PFSK-1 (cell line): Measurements from ENCODE around the gene BCL7B.

Experiments
- FOXP2 ChIP-seq: optimal IDR thresholded peaks from 2 replicates; pipeline ENCODE3; 2011; ENCODE audit warnings: borderline replicate concordance, control low read depth, inconsistent platforms; ENCODE audit not compliant: insufficient read depth; ENCODE audit errors: extremely low read length, extremely low read depth
- POLR2AphosphoS5 ChIP-seq: IDR thresholded peaks from 2 replicates; pipeline ENCODE4 v1.6.1; 2012; ENCODE audit warnings: low read depth, mild to moderate bottlenecking, control low read depth, low read length, moderate library complexity
- SIN3A ChIP-seq: IDR thresholded peaks from 2 replicates; pipeline ENCODE4 v1.6.1; 2012; ENCODE audit warnings: mild to moderate bottlenecking, low read length, moderate library complexity, borderline replicate concordance; ENCODE audit not compliant: insufficient read depth
- TAF1 ChIP-seq: IDR thresholded peaks from 2 replicates; pipeline ENCODE4 v1.6.1; 2012; ENCODE audit warnings: low read length, control low read depth, borderline replicate concordance; ENCODE audit not compliant: insufficient read depth
- TF ChIP-seq, protein P1 (sequence below), 2 experiments: IDR thresholded peaks; 2 replicates each; pipeline versions ENCODE4 v1.6.1 to v1.8.0; 2011 to 2012; ENCODE audit warnings: low read depth in 2 of 2, low read length in 2 of 2, control low read depth in 1 of 2, inconsistent platforms in 1 of 2, mild to moderate bottlenecking in 1 of 2, moderate library complexity in 1 of 2; ENCODE audit not compliant: insufficient read depth in 1 of 2

The BCL7B gene

DNA sequence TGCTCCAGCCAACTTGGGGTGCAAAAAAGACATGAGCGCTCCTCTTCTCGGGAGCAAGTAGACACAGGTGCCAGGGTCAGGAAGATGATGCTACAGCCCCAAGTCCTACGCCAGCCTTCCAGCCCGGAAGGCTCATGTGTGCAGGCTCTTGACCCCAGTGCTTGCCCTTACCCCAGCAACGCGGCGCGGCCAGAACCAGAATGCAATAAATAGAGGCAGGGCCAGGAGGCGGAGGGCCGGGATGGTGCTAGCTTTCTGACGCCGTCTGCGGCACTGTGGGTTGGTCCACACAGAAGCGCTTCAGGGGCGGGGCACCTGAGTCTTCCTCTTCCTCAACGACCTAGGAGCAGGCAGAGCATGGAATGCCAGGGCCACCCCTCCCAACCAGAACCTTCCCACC lies 20.4 kb downstream of the BCL7B start:
- TF ChIP-seq TAF1 = no peak
- TF ChIP-seq, protein P1, sequence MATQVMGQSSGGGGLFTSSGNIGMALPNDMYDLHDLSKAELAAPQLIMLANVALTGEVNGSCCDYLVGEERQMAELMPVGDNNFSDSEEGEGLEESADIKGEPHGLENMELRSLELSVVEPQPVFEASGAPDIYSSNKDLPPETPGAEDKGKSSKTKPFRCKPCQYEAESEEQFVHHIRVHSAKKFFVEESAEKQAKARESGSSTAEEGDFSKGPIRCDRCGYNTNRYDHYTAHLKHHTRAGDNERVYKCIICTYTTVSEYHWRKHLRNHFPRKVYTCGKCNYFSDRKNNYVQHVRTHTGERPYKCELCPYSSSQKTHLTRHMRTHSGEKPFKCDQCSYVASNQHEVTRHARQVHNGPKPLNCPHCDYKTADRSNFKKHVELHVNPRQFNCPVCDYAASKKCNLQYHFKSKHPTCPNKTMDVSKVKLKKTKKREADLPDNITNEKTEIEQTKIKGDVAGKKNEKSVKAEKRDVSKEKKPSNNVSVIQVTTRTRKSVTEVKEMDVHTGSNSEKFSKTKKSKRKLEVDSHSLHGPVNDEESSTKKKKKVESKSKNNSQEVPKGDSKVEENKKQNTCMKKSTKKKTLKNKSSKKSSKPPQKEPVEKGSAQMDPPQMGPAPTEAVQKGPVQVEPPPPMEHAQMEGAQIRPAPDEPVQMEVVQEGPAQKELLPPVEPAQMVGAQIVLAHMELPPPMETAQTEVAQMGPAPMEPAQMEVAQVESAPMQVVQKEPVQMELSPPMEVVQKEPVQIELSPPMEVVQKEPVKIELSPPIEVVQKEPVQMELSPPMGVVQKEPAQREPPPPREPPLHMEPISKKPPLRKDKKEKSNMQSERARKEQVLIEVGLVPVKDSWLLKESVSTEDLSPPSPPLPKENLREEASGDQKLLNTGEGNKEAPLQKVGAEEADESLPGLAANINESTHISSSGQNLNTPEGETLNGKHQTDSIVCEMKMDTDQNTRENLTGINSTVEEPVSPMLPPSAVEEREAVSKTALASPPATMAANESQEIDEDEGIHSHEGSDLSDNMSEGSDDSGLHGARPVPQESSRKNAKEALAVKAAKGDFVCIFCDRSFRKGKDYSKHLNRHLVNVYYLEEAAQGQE (IDR thresholded peaks at IDR 0.05; ENCODE audit: insufficient read depth in 1 of 2, low read depth in 2 of 2, low read length in 2 of 2) = no peak
- TF ChIP-seq FOXP2 = no peak
- no peak for TF ChIP-seq POLR2AphosphoS5
- no peak for TF ChIP-seq SIN3A

DNA sequence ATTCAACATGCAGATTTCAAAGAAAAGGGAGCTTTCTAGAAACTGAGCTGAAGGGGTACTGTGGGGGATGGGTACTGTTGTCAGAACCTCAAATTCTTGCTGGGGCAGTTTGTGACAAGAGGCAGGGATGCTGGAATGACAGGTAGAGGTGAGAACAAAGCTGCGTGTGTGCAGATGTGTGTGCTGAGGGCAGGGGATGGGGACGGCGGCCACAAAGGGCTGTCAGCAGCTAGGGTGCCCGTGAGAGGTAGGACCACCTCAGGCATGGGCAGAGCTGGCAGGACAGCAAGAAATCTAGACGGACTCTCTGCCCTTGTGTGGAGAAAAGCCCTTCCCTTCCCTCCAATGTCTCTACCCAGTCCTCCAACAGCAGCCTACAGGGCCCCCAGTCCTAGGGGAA lies 21.0 kb downstream of the BCL7B start:
- TF ChIP-seq POLR2AphosphoS5 (no peak), FOXP2 (no peak), TAF1 (no peak), SIN3A (no peak)
- TF ChIP-seq, protein P1 (IDR thresholded peaks at IDR 0.05; ENCODE audit: insufficient read depth in 1 of 2, low read depth in 2 of 2, low read length in 2 of 2) = no peak

DNA sequence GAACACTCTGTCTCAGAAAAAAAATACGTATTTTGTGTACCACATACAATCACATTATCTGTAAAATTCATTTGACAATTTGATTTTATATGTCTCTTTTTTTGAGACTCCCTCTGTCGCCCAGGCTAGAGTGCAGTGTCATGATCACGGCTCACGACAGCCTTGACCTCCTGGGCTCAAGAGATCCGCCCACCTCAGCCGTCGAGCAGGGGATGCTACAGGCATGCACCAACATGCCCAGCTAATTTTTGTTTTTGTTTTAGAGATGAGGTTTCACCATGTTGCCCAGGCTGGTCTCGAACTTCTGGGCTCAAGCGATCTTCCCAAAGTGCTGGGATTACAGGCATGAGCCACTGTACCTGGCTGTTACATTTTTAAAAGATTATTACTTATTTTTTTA lies 23.7 kb downstream of the BCL7B start:
- TF ChIP-seq, protein P1 (IDR thresholded peaks at IDR 0.05; ENCODE audit: insufficient read depth in 1 of 2, low read depth in 2 of 2, low read length in 2 of 2) = no peak
- TF ChIP-seq FOXP2 (no peak), TAF1 (no peak), SIN3A (no peak), POLR2AphosphoS5 (no peak)

DNA sequence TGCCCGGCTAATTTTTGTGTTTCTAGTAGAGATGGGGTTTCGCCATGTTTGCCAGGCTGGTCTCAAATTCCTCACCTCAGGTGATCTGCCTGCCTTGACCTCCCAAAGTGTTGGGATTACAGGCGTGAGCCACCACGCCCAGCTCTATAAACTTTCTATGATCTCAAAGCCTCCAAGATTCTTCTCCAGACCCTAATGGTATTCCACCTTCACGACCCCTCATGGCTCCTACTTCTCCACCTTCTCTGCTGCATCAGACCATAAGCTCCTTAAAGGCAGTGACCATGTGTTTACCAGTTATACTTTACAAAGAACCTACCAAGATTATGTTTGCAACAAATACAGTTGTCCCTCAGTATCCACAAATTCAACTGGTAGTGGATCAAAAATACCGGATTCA lies 25.3 kb downstream of the BCL7B start:
- TF ChIP-seq SIN3A = no peak
- no peak for TF ChIP-seq FOXP2
- no peak for TF ChIP-seq POLR2AphosphoS5

DNA sequence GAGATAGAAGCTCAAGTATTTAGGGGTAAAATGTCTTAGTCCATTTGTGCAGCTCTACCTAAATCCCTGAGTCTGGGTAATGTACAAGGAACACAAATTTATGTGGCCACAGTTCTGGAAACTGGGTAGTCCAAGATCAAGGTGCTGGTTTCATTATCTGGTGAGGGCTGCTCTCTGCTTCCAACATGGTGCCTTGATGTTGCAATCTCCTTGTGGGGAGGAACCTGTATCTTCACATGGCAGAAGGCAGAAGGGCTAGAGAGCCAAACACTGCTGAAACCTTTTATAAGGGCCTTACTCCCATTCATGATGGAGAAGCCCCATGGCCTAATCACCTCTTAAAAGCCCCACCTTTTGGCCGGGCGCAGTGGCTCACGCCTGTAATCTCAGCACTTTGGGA lies 26.7 kb downstream of the BCL7B start:
- TF ChIP-seq SIN3A (no peak), FOXP2 (no peak), POLR2AphosphoS5 (no peak), TAF1 (no peak)
- TF ChIP-seq, protein P1 (IDR thresholded peaks at IDR 0.05; ENCODE audit: insufficient read depth in 1 of 2, low read depth in 2 of 2, low read length in 2 of 2) = no peak
